Natural killer cell (primary cell): ENCODE data around the gene SASH3. TPM values are rescaled to one million over a fixed set of nuclear protein-coding genes. Genes with fewer than 3 reads are reported as not detected.

ENCODE experiments used
- ATAC-seq, 3 donors: fragments of 150-1000 bp in 2 of 3; fragments of 200-7000 bp in 1 of 3; cut with Tn5 transposase; 1 replicate in 1 of 3; 2 replicates in 2 of 3; pipeline ENCODE4 v1.10.0; 2021; ENCODE audit warnings: mild to moderate bottlenecking in 2 of 3, moderate library complexity in 2 of 3
- DNase-seq, 2 donors: peaks; one replicate each; pipeline versions ENCODE4 v3.0.0 to v3.0.0-alpha.2; 2013 to 2021; ENCODE audit warnings: mixed read lengths in 1 of 2
- H3K27ac ChIP-seq: one replicate; pipeline ENCODE4 v1.5.1; 2013; ENCODE audit warnings: mild to moderate bottlenecking, low read length
- H3K27me3 ChIP-seq: one replicate; pipeline ENCODE4 v1.6.1; 2013; ENCODE audit warnings: low read length; ENCODE audit not compliant: control insufficient read depth, insufficient read depth
- H3K36me3 ChIP-seq: one replicate; pipeline ENCODE4 v1.6.1; 2013; ENCODE audit warnings: low read length; ENCODE audit not compliant: control insufficient read depth, insufficient read depth
- H3K4me1 ChIP-seq: one replicate; pipeline ENCODE4 v1.6.1; 2013; ENCODE audit warnings: low read length; ENCODE audit not compliant: control insufficient read depth, insufficient read depth
- H3K4me3 ChIP-seq: one replicate; pipeline ENCODE4 v1.5.1; 2013; ENCODE audit warnings: low read length
- H3K9me3 ChIP-seq: one replicate; pipeline ENCODE4 v1.6.1; 2013; ENCODE audit warnings: low read length; ENCODE audit not compliant: control insufficient read depth, insufficient read depth
- H3K27ac Mint-ChIP-seq, 2 donors: one replicate each; pipeline ENCODE4 v1.8.0; 2022; ENCODE audit warnings: mild to moderate bottlenecking in 2 of 2, mixed read lengths in 2 of 2, moderate library complexity in 1 of 2
- H3K27me3 Mint-ChIP-seq, 2 donors: one replicate each; pipeline ENCODE4 v1.8.0; 2022; ENCODE audit warnings: low read depth in 2 of 2, mixed read lengths in 2 of 2
- H3K36me3 Mint-ChIP-seq: one replicate; pipeline ENCODE4 v1.8.0; 2022; ENCODE audit warnings: mixed read lengths
- H3K4me1 Mint-ChIP-seq, 2 donors: one replicate each; pipeline ENCODE4 v1.8.0; 2022; ENCODE audit warnings: mixed read lengths in 2 of 2
- H3K4me3 Mint-ChIP-seq: one replicate; pipeline ENCODE4 v1.8.0; 2022; ENCODE audit warnings: mild to moderate bottlenecking, moderate library complexity, mixed read lengths
- H3K9me3 Mint-ChIP-seq, 2 donors: one replicate each; pipeline ENCODE4 v1.8.0; 2022; ENCODE audit warnings: mixed read lengths in 2 of 2
- CTCF ChIP-seq: fragments of 200-600 bp; IDR thresholded peaks from one replicate; pipeline ENCODE4 v1.8.0; 2022; ENCODE audit warnings: antibody characterized with exemption
- WGBS: methylation state at CpG from one replicate; pipeline ENCODE4 v1.1.7; 2013; ENCODE audit warnings: missing lambda C conversion rate; ENCODE audit not compliant: insufficient coverage; 5-methylcytosine and 5-hydroxymethylcytosine counted together
- intact Hi-C: fragments of 100-400 bp; cut with micrococcal nuclease; formaldehyde crosslinking; loops from one replicate; pipeline ENCODE4 v1.14.2; 2022
- total RNA-seq, 4 donors: library from RNA; stranded (reverse); fragments of 120-200 nt in 1 of 4; gene quantifications; one replicate each; pipeline versions ENCODE4 v1.2.3 to v1.2.4, GENCODE V29; 2013 to 2022

Gene SASH3
- total RNA-seq, 3 donors from 2014 or later (not counting 1 experiment from before 2014, with no cell fraction given), result 356 to 403 (median 392) TPM

GRCh38 chrX:129760155-129760554 lies 19.6 kb upstream of the SASH3 start:
- intact Hi-C loops, result loop anchor here (1.0 kb wide), 1 partner anchor 9 kb away; no protein-coding TSS in a partner anchor
- Mint-ChIP-seq H3K4me3 (peak overlapping the region; percentile 53), H3K27me3 (no peaks in the 10 kb centered on the region), H3K27ac (peak overlapping the region; percentile 85 to 87), H3K36me3 (no peaks in the 10 kb centered on the region), H3K4me1 (peaks cover 50 to 59% of the 10 kb centered on the region in 2 donors), H3K9me3 (no peaks in the 10 kb centered on the region)
- WGBS, result 32% methylated on average over 9 of the region's 9 CpGs
- Histone ChIP-seq H3K4me1 (peaks cover 63% of the 10 kb centered on the region), H3K4me3 (no peak overlapping the region), H3K36me3 (no peaks in the 10 kb centered on the region), H3K27me3 (no peaks in the 10 kb centered on the region), H3K27ac (peak overlapping the region; percentile 68), H3K9me3 (no peaks in the 10 kb centered on the region)
- ATAC-seq, result no peak
- TF ChIP-seq CTCF, result no peak
- DNase-seq, result peak in 1 of 2 donors; percentile 21

GRCh38 chrX:129760981-129761380 lies 18.8 kb upstream of the SASH3 start:
- Histone ChIP-seq H3K27ac (no peak overlapping the region), H3K4me3 (no peak overlapping the region), H3K4me1 (peaks cover 55% of the 10 kb centered on the region), H3K36me3 (no peaks in the 10 kb centered on the region), H3K27me3 (no peaks in the 10 kb centered on the region), H3K9me3 (no peaks in the 10 kb centered on the region)
- no peak for ATAC-seq
- no peaks in the 10 kb centered on the region for H3K27me3 Mint-ChIP-seq
- H3K27ac Mint-ChIP-seq, result peak overlapping the region in 1 of 2 donors; percentile 87
- intact Hi-C loops, result loop anchor here (1.0 kb wide), 1 partner anchor 8 kb away; no protein-coding TSS in a partner anchor
- DNase-seq, result no peak
- no peak for TF ChIP-seq CTCF
- no peaks in the 10 kb centered on the region for H3K36me3 Mint-ChIP-seq
- no peaks in the 10 kb centered on the region for H3K9me3 Mint-ChIP-seq
- WGBS, result 79% methylated on average over 2 of the region's 6 CpGs
- H3K4me1 Mint-ChIP-seq, result peaks cover 45 to 54% of the 10 kb centered on the region in 2 donors
- H3K4me3 Mint-ChIP-seq, result no peak overlapping the region

GRCh38 chrX:129761596-129761995 lies 18.2 kb upstream of the SASH3 start:
- no peak for TF ChIP-seq CTCF
- intact Hi-C loops, result no loop called here
- Mint-ChIP-seq H3K36me3 (no peaks in the 10 kb centered on the region), H3K27me3 (no peaks in the 10 kb centered on the region), H3K9me3 (no peaks in the 10 kb centered on the region), H3K27ac (no peak overlapping the region), H3K4me1 (peaks cover 39 to 50% of the 10 kb centered on the region in 2 donors), H3K4me3 (no peak overlapping the region)
- WGBS, result 97% methylated on average over 4 of the region's 4 CpGs
- ATAC-seq, result no peak
- Histone ChIP-seq H3K4me1 (peaks cover 49% of the 10 kb centered on the region), H3K27me3 (no peaks in the 10 kb centered on the region), H3K27ac (no peak overlapping the region), H3K36me3 (no peaks in the 10 kb centered on the region), H3K9me3 (no peaks in the 10 kb centered on the region), H3K4me3 (no peak overlapping the region)
- DNase-seq, result no peak

- Mint-ChIP-seq H3K4me3 (no peak overlapping the region), H3K27me3 (no peaks in the 10 kb centered on the region), H3K27ac (no peak overlapping the region), H3K9me3 (no peaks in the 10 kb centered on the region), H3K36me3 (no peaks in the 10 kb centered on the region), H3K4me1 (peaks cover 37 to 46% of the 10 kb centered on the region in 2 donors)
- ATAC-seq (no peak), DNase-seq (no peak)
- H3K27me3 ChIP-seq, result no peaks in the 10 kb centered on the region
- H3K4me3 ChIP-seq, result no peak overlapping the region
- H3K36me3 ChIP-seq, result no peaks in the 10 kb centered on the region
- no peak overlapping the region for H3K27ac ChIP-seq
- no peak for TF ChIP-seq CTCF
- WGBS, result 97% methylated on average over 3 of the region's 3 CpGs
- no peaks in the 10 kb centered on the region for H3K9me3 ChIP-seq
- intact Hi-C loops, result no loop called here
- H3K4me1 ChIP-seq, result peaks cover 50% of the 10 kb centered on the region
Observed at GRCh38 chrX:129762448-129762847, 17.3 kb upstream of the SASH3 start.
